ENCODE data around the gene HS6ST3. TPM values are rescaled to one million over a fixed set of nuclear protein-coding genes. Genes with fewer than 3 reads are reported as not detected.

HS6ST3 gene
- total and polyA plus RNA-seq, 2 of the 13 experiments (the other 11 are each of a cell fraction or from before 2014, with no cell fraction given) = not detected

GRCh38 chr13:96677029-96677428 lies 587.1 kb downstream of the HS6ST3 start:
- DNase-seq (ENCODE audit: low spot score) (no peak), ATAC-seq (no peak), FAIRE-seq (no peak)
- H3K79me2 ChIP-seq (ENCODE audit: insufficient read depth, low read length) = no peaks in the 10 kb centered on the region
- no TSS peak for BruUV-seq (replicated peaks)
- POLR2A ChIA-PET = no interaction called here
- H3K36me3 ChIP-seq (replicated peaks in 1 of 2; ENCODE audit: control insufficient read depth in 1 of 2, insufficient read depth in 2 of 2, low read length in 2 of 2) = no peaks in the 10 kb centered on the region
- CTCF ChIA-PET (ENCODE audit: low intra/inter-chr PET ratio, low total read pairs) = no interaction called here
- in situ Hi-C loops (cut with HindIII; ENCODE audit: extremely low pct_ligation_motif_present, low pct_unique_long_range_greater_than_20kb) (no loop called here), intact Hi-C loops (cut with micrococcal nuclease; ENCODE audit: unreplicated experiment) (no loop called here)
- no peak overlapping the region for H3K27ac ChIP-seq (ENCODE audit: extremely low read length, insufficient read depth, low read length)
- no peaks in the 10 kb centered on the region for H3K4me1 ChIP-seq (ENCODE audit: insufficient read depth, low read length)
- no peaks in the 10 kb centered on the region for H3K9me3 ChIP-seq (ENCODE audit: low read length)
- no peak overlapping the region for H3K4me3 ChIP-seq (replicated peaks in 1 of 3; ENCODE audit: insufficient read depth in 1 of 3, low read depth in 2 of 3, low read length in 3 of 3)
- TF ChIP-seq SAP130 (CRISPR knock-in tag; IDR thresholded peaks at IDR 0.05; ENCODE audit: low read depth) (no peak), TCF12 (IDR thresholded peaks at IDR 0.05) (no peak), TCF12 (CRISPR knock-in tag; IDR thresholded peaks at IDR 0.05) (no peak), E2F5 (CRISPR knock-in tag; conservative IDR thresholded peaks at IDR 0.05) (no peak), NR2F6 (IDR thresholded peaks at IDR 0.05) (no peak), NR2F6 (CRISPR knock-in tag; IDR thresholded peaks at IDR 0.05) (no peak), ZNF142 (CRISPR knock-in tag; IDR thresholded peaks at IDR 0.05) (no peak), ZNF567 (CRISPR knock-in tag; IDR thresholded peaks at IDR 0.05; ENCODE audit: borderline replicate concordance) (no peak), SSRP1 (CRISPR knock-in tag; IDR thresholded peaks at IDR 0.05) (no peak), RARG (CRISPR knock-in tag; IDR thresholded peaks at IDR 0.05; ENCODE audit: low read depth) (no peak), NR0B2 (CRISPR knock-in tag; IDR thresholded peaks at IDR 0.05) (no peak), NFYC (CRISPR knock-in tag; IDR thresholded peaks at IDR 0.05) (no peak), U2AF2 (IDR thresholded peaks at IDR 0.05; ENCODE audit: low read depth, low read length) (no peak), ZBED4 (CRISPR knock-in tag; IDR thresholded peaks at IDR 0.05; ENCODE audit: borderline replicate concordance) (no peak), PRPF4 (IDR thresholded peaks at IDR 0.05; ENCODE audit: low read depth, low read length, poor library complexity, severe bottlenecking) (no peak), SMAD3 (CRISPR knock-in tag; IDR thresholded peaks at IDR 0.05) (no peak)
- no peaks in the 10 kb centered on the region for H3K27me3 ChIP-seq (ENCODE audit: control insufficient read depth in 1 of 2, insufficient read depth in 2 of 2, low read length in 2 of 2)
- H3K4me2 ChIP-seq (ENCODE audit: low read depth, low read length) = no peak overlapping the region
- H3K9ac ChIP-seq (ENCODE audit: insufficient read depth, low read depth, low read length) = no peak overlapping the region
- H4K20me1 ChIP-seq (ENCODE audit: insufficient read depth, low read length) = no peaks in the 10 kb centered on the region
- H2AFZ ChIP-seq (ENCODE audit: low read length) = no peak overlapping the region
